Peyer's patch (tissue), 4 donors: Measurements from ENCODE around the gene PCGF6.

Source experiments
- POLR2A ChIP-seq, 2 donors: fragments of 450-650 bp; IDR thresholded peaks; one replicate each; pipeline ENCODE4 v1.5.1; 2017; ENCODE audit warnings: antibody characterized with exemption in 2 of 2, mild to moderate bottlenecking in 2 of 2, moderate library complexity in 2 of 2
- TF ChIP-seq, protein P1 (sequence below), 6 experiments: fragments of 450-650 bp in 4 of 6; fragments of 200-600 bp in 2 of 6; sonication (generic) in 1 of 6; IDR thresholded peaks; one replicate each; pipeline ENCODE4 v1.5.1; 2017 to 2019; ENCODE audit warnings: antibody characterized with exemption in 6 of 6, mild to moderate bottlenecking in 3 of 6, moderate library complexity in 1 of 6

DNA sequence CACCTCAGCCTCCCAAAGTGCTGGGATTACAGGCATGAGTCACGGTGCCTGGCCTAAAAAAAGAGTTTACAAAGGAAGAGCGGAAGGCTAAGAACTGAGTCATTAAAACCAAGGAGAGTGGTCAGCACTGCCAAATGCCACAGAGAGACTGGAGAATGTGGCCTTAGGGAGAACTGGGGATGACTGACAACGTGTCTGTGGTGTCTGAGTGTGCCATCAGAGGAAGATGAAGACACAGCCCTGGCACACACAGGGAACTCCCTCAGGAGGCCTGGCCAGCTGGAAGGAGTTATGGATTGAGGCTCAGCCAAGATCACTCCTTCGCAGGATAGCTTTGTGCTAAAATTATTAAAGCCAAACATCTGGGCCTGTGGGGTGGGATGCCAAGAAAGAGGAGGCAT lies 77.9 kb downstream of the PCGF6 start:
- TF ChIP-seq, protein P1, sequence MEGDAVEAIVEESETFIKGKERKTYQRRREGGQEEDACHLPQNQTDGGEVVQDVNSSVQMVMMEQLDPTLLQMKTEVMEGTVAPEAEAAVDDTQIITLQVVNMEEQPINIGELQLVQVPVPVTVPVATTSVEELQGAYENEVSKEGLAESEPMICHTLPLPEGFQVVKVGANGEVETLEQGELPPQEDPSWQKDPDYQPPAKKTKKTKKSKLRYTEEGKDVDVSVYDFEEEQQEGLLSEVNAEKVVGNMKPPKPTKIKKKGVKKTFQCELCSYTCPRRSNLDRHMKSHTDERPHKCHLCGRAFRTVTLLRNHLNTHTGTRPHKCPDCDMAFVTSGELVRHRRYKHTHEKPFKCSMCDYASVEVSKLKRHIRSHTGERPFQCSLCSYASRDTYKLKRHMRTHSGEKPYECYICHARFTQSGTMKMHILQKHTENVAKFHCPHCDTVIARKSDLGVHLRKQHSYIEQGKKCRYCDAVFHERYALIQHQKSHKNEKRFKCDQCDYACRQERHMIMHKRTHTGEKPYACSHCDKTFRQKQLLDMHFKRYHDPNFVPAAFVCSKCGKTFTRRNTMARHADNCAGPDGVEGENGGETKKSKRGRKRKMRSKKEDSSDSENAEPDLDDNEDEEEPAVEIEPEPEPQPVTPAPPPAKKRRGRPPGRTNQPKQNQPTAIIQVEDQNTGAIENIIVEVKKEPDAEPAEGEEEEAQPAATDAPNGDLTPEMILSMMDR (IDR thresholded peaks at IDR 0.05): no peak
- TF ChIP-seq POLR2A (IDR thresholded peaks at IDR 0.05): no peak
